Measurements from ENCODE around the gene KRT16. TPM values are rescaled to one million over a fixed set of nuclear protein-coding genes. Genes with fewer than 3 reads are reported as not detected.

KRT16 gene
- total RNA-seq, 1 donor from 2014 or later = not detected

DNA sequence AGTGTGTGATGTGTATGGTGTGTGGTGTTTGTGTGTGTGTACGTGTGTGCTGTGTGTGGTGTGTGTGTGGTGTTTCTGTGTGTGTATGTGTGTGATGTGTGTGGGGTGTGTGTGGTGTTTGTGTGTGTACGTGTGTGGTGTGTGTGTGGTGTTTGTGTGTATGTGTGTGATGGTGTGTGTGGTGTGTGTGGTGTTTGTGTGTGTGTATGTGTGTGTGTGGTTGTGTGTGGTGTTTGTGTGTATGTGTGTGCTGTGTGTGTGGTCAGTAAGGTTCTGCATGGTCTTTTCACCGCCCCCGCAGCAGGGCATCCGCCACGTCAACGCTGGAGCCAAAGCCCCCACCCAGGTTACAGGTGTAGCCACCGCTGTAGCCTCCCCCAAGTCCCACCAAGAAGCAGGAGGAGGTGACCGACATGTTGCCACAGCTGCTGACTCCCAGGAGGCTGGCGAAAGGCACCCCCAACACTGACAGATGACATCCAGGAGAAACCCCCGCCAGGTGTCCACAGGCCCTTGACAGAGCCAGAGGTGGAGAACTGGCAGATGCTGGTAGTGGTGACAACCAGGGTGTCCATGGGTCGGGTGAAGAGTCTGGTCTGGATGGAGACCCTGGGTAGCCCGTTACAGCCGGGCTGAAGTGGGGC is 21.1 kb upstream of the KRT16 start:
- no peak overlapping the region for H3K27ac ChIP-seq
- no peaks in the 10 kb centered on the region for H3K27me3 ChIP-seq
- H3K4me3 ChIP-seq = no peak overlapping the region
- H3K36me3 ChIP-seq = no peaks in the 10 kb centered on the region
- ATAC-seq (no peak), DNase-seq (no peak)
- intact Hi-C loops (cut with DNase I) = no loop called here
- TF ChIP-seq, protein P1, sequence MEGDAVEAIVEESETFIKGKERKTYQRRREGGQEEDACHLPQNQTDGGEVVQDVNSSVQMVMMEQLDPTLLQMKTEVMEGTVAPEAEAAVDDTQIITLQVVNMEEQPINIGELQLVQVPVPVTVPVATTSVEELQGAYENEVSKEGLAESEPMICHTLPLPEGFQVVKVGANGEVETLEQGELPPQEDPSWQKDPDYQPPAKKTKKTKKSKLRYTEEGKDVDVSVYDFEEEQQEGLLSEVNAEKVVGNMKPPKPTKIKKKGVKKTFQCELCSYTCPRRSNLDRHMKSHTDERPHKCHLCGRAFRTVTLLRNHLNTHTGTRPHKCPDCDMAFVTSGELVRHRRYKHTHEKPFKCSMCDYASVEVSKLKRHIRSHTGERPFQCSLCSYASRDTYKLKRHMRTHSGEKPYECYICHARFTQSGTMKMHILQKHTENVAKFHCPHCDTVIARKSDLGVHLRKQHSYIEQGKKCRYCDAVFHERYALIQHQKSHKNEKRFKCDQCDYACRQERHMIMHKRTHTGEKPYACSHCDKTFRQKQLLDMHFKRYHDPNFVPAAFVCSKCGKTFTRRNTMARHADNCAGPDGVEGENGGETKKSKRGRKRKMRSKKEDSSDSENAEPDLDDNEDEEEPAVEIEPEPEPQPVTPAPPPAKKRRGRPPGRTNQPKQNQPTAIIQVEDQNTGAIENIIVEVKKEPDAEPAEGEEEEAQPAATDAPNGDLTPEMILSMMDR (IDR thresholded peaks at IDR 0.05) = no peak
- no peaks in the 10 kb centered on the region for H3K9me3 ChIP-seq
- H3K4me1 ChIP-seq = no peaks in the 10 kb centered on the region

DNA sequence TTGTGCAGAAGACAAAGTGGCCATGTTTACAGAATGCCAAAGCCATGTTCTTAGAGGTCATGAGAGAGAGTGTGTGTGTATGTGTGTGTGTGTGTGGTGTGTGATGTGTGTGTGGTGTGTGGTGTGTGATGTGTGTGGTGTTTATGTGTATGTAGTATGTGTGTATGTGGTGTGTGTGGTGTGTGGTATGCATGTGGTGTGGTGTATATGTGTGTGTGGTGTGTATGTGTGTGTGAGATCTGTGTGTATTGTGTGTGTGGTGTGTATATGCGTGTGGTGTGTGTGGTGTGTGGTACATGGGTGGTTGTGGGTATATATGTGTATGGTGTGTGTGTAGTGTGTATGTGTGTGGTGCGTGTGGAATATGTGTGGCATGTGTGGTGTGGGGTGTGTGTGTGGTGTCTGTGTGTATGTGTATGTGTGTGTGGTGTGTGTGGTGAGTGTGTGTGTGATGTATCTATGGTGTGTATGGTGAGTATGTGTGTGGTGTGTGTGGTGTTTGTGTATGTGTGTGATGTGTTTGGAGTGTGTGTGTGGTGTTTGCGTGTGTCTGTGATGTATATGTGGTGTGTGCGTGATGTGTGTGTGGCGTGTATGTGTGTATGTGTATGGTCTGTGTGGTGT is 20.0 kb upstream of the KRT16 start:
- no peaks in the 10 kb centered on the region for H3K27me3 ChIP-seq
- no peak for ATAC-seq
- no peak overlapping the region for H3K4me3 ChIP-seq
- intact Hi-C loops (cut with DNase I) = no loop called here
- no peak for DNase-seq
- H3K9me3 ChIP-seq = no peaks in the 10 kb centered on the region
- H3K4me1 ChIP-seq = no peaks in the 10 kb centered on the region
- H3K36me3 ChIP-seq = no peaks in the 10 kb centered on the region
- TF ChIP-seq, protein P1 (IDR thresholded peaks at IDR 0.05) = no peak
- H3K27ac ChIP-seq = no peak overlapping the region

DNA sequence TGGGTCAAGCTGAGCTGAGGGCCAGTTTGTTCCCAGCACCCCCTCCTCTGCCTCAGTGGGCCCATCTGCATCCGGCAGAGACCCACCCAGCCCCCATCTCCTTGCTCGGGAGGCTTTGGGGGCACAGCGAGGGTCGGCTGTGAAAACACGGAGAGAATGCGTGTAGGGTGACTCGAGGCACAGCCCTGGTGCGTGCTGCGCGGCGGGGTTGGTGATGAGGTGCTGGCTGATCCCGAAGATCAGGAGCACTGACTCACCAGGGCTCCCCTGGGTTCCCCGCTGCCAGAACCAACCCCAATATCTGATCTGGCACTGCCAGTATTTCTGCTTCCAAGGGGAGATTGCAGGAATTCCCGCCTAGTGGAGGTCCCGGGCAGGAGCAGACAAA is 19.3 kb upstream of the KRT16 start:
- Histone ChIP-seq H3K27me3 (no peaks in the 10 kb centered on the region), H3K36me3 (no peaks in the 10 kb centered on the region), H3K27ac (no peak overlapping the region), H3K4me1 (no peaks in the 10 kb centered on the region), H3K9me3 (no peaks in the 10 kb centered on the region), H3K4me3 (no peak overlapping the region)
- intact Hi-C loops (cut with DNase I) = no loop called here
- no peak for ATAC-seq
- no peak for DNase-seq
- TF ChIP-seq, protein P1 (IDR thresholded peaks at IDR 0.05) = no peak

DNA sequence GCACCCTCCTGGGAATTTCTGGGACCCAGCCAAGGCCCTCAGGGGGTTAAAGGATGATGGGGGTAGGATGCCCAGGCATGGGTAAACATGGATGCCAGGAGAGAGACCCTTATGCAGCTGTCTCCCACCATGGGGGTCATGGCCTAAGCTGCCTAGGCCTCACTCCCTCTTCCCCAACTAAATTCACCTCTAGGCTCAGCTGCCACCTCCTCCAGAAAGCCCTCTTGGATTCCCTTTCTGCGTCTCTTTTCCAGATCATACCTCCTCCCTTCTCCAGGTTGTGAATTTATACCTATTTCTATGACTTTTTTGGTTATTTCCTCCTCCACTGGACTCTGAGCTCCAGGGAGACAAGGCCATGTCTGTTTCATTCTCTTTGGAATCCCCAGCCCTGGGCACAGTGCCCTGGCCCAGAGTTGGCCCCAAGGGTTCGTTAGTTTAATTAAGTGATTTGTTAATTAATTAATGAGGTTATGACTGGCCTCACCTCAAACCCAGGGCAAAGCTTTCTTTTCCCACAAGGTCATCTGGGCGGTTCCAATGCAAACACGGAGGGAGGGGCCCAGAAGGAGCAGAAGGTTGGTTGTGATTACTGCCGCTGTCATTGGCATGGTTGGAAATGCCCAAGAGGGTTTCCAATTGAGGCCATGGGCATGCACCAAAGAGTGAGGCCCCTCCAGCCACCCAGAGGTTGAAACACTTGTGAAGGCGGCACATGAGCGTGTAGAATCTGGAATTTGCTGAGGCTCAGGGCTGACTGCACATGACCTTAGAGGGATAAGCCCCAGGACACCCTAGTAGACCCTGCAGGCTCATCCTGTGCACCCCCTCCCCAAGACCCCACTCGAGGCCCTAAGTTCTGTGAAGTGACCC is 18.7 kb upstream of the KRT16 start:
- Histone ChIP-seq H3K9me3 (no peaks in the 10 kb centered on the region), H3K4me1 (no peaks in the 10 kb centered on the region), H3K27me3 (no peaks in the 10 kb centered on the region), H3K27ac (no peak overlapping the region), H3K4me3 (no peak overlapping the region), H3K36me3 (no peaks in the 10 kb centered on the region)
- ATAC-seq (no peak), DNase-seq (no peak)
- TF ChIP-seq, protein P1 (IDR thresholded peaks at IDR 0.05) = no peak
- intact Hi-C loops (cut with DNase I) = no loop called here

DNA sequence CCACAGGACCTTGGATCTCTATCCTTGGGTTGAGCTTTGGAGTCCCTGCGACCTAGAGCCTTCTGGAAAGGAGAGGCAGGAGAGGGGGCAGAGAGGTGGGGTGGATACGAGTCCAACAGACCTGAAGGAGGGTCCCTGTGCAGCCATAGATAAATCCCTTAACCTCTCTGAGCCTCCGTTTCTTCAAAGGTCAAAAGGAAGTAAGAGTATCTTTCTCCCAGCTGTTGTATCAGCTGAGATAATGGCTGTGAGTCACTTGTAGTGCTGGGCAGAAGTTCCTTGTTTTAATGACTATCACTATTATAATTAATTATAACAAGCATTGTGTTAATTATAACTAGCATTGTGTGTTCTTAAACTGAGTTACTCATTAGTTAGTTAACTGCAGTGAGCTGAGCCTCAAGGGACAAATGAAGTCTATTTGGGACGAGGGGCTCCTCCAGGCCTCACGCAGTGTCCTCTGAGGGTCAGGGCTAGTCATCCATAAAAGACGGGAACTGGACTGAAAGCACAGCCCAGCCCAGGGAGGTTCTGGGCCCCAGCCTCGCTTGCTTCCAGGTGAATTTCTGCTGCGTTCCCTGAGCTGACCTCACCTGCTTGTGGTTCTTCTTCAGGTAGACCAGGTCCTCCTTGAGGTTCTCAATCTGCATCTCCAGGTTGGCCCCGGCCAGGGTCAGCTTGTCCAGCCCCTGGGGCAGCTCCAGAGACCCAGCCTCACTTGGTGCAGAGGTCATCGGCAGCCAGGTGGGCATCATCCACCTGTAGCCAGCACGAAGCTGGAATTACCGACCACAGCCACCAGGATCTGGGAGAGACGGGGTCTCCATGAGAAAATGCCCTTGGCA is 17.5 kb upstream of the KRT16 start:
- H3K9me3 ChIP-seq = no peaks in the 10 kb centered on the region
- H3K27ac ChIP-seq = no peak overlapping the region
- TF ChIP-seq, protein P1 (IDR thresholded peaks at IDR 0.05) = no peak
- ATAC-seq = no peak
- no peaks in the 10 kb centered on the region for H3K36me3 ChIP-seq
- intact Hi-C loops (cut with DNase I) = no loop called here
- no peaks in the 10 kb centered on the region for H3K4me1 ChIP-seq
- no peak overlapping the region for H3K4me3 ChIP-seq
- no peak for DNase-seq
- no peaks in the 10 kb centered on the region for H3K27me3 ChIP-seq

All from upper lobe of right lung (tissue), 1 donor.